MM.1S (cell line): ENCODE results near the gene PAQR5.
"Not testable (repeated sequence)": the region's sequence is repeated elsewhere in the genome, so short reads cannot be mapped to it uniquely, and the experiment has no call there.

ENCODE experiments used
- CTCF ChIP-seq: fragments of 300-600 bp; sonication (generic); IDR thresholded peaks from 2 replicates; pipeline ENCODE4 v1.5.1; 2016; ENCODE audit warnings: antibody characterized with exemption, low read length, mixed read lengths
- EZH2 ChIP-seq: fragments of 300-600 bp; sonication (generic); optimal IDR thresholded peaks from 2 replicates; pipeline ENCODE3; 2017; ENCODE audit warnings: low read depth, mild to moderate bottlenecking, antibody characterized with exemption, low read length, mixed read lengths
- EZH2phosphoT487 ChIP-seq: fragments of 300-600 bp; sonication (generic); IDR thresholded peaks from 2 replicates; pipeline ENCODE4 v1.6.1; 2018; ENCODE audit warnings: antibody characterized with exemption, low read length

GRCh38 chr15:69339214-69339543, 40.5 kb downstream of the PAQR5 start:
- not testable (repeated sequence) for TF ChIP-seq CTCF, EZH2phosphoT487, EZH2
